Daoy (cell line): ENCODE data around the gene SYNJ1. TPM values are rescaled to one million over a fixed set of nuclear protein-coding genes. Genes with fewer than 3 reads are reported as not detected.
"Not testable (repeated sequence)": the region's sequence is repeated elsewhere in the genome, so short reads cannot be mapped to it uniquely, and the experiment has no call there.

Experiments
- DNase-seq: peaks from one replicate; pipeline ENCODE4 v3.0.0-alpha.2; 2015; ENCODE audit warnings: low read depth
- total RNA-seq: library from RNA; depleted of rRNA; stranded (reverse); fragments of >200 nt; shearing (Covaris generic); gene quantifications from 2 replicates; pipeline ENCODE4 v1.2.3, GENCODE V29; 2014

SYNJ1 gene
- total RNA-seq, 1 experiment from 2014 or later, result 8.7 TPM

DNA sequence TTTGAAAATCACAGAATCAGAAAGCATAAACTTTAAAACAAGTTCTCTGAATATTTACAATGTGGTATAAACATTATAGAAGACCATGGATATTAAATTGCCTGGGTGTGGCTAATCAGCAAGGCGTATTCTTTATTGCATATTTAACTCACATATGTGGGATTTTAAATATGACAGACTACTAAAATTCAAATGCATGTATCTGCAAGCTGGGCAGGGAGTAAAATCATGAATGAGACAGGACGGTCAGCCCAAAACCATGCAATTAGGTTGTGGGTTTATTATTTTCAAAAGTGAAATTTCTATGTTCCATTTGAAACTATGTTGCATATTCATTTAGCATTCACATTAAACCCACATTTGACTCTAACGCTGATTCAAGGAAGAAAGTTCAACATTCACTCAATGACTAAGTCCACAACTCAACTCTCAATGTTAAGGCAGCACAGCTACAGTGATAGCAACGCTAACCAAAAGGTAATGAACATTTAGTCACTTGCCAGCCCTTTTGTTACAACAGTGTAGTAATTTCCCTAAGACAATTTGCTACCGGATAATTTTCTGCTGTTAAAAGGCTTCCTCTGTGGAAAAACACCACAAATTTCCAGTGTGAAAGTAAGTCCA lies 6.3 kb upstream of the SYNJ1 start:
- DNase-seq, result no peak

DNA sequence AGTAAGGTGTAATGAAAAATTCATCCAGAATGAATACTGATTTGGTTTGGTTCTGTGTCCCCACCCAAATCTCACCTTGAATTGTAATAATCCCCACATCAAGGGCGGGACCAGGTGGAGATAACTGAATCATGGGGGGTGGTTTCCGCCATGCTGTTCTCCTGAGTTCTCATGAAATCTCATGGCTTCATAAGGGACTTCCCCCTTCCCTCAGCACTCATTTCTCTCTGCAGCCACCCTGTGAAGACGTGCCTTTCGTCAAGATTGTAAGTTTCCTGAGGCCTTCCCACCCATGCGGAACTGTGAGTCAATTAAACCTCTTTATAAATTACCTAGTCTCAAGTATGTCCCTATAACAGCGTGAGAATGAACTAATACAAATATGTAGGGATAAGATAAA lies 5.5 kb upstream of the SYNJ1 start:
- no peak for DNase-seq

DNA sequence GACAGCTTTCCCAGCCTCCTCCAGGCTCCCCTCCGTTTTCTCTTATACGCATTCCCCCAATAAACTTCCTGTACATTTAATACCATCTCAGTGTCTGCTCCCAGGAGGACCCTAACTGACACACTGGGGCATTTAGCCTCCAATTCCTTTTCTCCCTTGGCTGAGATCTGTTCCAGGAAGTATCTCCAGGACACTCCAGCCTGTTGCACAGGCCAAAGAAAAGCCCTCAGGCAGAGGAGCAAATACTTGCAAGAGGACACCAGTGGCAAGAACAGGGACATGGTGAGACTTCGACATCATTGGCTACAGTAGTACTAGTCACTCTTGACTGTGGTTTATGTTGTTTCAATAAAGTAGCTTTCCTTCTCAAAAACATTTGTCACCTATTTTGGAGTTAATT lies 4.7 kb upstream of the SYNJ1 start:
- DNase-seq, result no peak

DNA sequence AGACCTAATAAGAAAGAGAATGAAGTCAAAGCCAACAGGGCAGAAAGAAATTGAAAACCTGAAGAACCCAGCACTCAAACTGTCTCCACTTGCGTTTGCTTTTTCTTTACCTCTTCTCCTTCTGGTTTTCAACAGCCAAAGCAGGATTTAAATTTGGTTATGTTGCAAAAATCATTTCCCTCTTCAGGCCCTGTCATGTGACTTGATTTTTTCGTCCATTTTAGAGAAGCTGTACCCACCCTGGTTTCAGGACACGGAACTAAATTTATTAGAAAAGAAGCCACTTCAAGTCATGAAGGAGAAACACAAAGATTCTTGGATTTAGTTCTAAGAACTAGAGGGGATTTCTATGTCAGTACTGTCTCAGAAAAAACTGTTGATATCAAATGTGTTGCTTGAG lies 1.0 kb upstream of the SYNJ1 start:
- no peak for DNase-seq

DNA sequence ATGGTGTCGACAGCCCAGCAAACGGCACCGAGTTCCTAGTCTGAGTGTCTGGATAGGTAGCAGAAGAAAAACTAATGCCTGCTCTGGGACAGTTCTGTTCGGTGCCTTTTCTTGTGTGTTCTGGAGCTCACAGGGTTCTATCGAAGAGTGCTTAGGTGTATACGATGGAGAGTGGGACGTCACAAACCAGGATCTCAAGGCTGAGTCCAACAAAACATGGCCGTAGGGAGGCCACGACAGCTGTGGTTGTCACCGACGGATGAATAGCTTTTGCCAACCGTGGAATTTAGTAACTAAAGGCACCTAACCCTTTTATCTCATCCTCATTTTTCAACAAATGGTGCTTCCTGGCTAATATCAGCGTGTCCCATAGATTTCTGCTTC lies 635 bp upstream of the SYNJ1 start:
- DNase-seq, result no peak

DNA sequence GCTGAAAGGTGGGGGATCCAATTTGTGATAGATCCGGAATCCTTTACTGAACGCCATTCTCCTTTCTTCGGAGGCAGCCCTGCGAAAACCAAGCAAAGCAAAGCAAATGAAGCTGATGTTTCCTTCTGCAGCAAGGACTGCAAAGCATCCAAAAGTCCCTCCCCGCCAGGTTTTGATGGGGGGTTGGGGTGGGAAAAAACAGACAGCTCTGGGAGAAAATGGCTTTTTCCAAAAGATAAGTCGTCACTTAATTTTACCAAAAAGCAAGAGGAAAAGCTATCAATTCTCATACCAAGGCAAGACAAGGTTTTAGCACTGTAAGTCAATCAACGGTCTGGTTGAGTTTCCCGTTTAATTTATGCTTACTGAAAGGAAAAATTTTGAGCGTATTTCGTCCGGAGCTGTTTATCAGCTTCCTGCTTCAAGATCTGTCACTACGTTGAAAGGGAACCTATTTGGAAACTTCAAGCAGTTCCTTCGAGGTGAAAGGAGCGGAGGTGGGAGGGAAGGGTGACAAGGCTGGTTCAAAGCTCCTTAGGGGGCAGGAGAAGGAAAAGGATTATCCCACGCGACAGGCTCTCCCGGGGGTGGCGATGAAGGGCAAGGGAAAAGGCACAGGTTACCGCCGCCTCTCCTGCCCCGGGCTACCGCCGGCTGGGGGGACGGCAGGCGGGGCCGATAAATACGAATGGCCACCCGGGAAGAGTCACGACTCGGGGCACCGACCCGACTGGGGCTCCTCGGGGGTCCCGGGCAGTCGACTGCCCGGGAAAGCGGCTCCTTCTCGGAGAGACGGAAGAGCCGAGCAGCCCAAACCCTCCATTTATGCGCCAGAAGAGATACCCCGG lies 750 bp downstream of the SYNJ1 start:
- DNase-seq, result peak; percentile 53

DNA sequence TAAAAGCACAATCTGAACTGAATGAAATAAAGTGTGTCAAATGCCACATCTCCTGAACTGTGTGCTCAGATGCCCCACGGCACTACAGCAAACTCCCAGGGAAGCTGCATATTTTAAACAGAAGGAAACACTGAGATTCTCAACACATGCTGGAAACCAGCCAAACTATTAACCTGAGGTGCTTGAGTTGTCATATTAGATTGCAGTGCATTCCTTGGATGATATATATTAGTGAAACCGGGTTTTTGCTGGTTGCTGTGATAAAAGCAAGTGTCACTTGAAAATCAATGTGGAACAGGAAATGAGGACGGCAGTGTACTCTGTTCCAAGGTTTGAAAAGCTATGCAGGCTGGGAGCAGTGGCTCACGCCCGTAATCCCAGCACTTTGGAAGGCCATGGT lies 8.7 kb downstream of the SYNJ1 start:
- no peak for DNase-seq

DNA sequence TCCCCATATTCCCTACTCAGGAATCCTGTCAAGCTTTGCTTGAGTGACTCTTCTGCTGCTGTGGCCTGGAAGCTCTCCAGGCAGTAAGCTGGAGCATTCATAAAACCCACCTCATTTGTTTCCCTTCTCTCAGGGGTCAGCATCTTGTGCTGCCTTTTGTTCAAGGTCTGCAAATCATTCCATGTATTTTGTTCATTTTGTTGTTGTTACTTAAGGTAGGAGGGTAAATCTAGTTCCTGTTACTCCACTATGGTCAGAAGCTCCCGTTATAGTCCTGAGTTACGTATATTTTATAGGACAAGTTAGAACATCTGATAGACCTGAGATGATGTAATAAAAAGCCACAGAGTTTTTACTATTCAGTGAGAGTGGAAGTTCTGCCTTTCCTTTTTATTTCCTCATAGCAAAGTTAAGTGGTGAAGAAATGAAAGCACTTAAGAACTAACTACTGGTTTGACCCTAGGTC lies 9.9 kb downstream of the SYNJ1 start:
- no peak for DNase-seq

DNA sequence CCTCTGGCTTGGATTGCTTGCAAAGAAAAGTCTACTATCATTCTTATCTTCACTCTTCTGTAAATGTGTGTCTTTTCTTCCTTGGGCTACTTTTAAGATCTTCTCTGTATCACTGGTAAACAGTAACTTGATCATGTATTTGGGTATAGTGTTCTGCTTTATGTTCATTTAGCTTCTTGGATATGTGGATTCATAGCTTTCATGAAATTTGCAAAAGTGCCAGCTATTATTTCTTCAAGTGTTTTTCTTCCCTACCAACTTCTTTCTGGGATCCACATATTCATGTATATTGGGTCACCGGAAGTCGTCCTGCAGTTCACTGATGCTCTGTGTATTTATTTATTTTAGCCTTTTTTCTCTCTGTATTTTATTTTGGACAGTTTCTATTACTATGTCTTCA lies 11.3 kb downstream of the SYNJ1 start:
- no peak for DNase-seq

DNA sequence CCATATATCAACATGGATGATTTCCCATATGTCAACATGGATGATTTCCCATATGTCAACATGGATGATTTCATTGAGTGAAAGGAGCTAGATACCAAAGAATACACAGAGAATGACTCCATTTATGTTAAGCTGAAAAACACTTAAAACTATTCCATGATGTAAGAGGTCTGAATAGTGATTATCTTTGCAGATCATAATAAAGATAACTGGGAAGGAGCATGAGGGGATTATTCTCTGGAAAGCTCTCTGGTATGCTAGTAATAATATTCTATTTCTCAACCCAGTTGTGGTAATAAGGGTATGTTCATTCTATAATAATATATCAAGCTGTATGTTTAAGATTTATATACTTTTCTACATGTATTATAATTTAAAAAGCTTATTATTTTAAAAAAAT lies 14.1 kb downstream of the SYNJ1 start:
- DNase-seq, result no peak

DNA sequence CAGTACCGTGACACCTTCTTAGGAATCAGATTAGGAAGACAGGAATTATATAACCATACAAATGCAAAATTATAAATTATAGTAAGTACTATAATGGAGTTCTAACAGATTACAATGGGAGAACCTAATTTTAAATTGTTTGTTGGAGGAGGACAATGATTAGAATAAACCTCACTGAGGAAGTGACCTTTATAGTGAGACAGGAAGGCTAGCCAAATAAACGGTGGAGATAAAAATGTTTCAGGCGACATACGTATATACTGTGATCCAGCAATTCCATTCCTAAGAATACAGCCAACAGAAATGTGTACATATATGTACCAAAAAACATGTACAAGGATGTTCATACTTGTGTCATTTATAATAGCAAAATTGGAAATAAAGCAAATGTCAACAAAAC lies 15.2 kb downstream of the SYNJ1 start:
- no peak for DNase-seq

DNA sequence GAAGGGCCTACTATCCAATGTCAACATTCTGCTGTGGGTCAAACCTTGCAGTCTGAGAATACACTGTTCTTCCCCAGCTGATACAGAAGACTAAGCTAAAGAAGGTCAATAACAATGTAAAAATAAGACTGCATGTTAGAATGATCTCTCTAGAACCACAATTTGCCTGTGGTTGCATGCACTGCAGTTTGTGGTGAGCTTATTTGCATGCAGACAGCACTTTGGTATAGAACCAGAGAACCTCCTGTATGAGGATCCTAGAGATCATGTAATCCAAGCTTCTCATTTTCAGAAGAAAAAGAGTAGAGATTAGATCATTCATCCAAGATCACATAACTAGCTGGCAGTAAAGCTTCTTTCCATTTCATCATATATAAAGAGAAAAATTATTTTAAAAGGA lies 15.8 kb downstream of the SYNJ1 start:
- DNase-seq, result no peak

DNA sequence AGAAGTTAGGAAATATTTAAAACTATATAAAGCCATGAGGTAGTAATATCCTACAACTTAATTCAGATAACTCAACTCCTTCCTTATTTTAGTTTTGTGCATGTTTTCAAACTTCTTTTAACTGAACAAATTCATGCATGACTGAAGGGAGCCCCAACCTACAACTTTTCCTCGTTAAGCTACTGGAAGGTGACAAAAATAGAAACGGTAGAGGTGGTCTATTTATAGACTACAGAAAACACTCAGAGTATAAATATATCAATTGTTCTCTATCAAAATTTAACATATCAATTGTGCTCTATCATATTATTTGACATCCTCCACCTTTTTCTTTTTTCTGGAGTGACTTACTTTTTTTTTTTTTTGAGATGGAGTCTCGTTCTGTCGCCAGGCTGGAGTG lies 16.8 kb downstream of the SYNJ1 start:
- DNase-seq, result no peak

DNA sequence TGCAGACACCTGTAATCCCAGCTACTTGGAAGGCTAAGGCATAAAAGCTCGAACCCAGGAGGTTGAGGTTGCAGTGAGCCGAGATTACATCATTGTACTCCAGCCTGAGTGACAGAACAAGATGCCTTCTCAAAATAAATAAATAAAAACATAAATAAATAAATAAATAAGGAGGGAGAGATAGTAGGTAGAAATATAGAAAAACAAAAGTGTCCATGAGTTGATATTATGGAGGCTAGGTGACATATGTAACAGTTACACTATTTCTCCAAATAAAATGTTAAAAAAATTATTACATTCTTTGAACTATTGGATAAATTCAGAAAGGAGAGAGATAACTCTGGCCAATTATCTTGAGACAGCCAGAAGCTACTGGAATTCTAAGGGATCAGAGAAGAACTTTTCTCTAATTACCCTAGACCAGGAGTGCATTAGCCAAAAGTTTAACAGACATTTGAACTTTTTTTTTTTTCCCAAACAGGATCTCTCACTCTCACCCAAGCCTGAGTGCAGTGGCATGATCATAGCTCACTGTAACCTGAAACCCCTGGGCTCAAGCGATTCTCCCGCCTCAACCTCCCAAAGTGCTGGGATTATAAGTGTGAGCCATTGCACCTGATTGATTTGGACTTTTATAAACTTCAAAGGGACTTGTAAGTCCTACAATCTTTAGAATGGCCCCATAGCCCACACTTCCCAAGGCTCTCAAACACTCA lies 17.6 kb downstream of the SYNJ1 start:
- no peak for DNase-seq

DNA sequence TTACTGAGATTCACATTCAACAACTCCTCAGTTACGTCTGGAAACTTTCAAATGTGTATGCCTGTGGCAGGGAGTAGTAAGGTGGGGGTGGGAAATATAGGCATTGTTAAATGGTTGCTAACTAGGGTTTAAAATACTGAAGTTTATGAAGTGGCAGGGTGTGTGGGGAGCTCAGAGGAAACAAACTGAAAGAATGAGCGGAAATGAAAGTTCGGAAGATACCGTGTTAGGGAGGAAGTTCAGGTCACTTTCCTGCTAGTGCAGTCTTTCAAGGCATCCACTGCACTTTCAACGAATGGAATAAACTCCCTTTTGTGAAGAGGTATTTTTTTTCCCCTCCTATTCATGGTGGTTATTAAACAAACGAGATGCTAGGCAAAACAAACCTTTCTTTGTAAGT lies 19.7 kb downstream of the SYNJ1 start:
- no peak for DNase-seq

DNA sequence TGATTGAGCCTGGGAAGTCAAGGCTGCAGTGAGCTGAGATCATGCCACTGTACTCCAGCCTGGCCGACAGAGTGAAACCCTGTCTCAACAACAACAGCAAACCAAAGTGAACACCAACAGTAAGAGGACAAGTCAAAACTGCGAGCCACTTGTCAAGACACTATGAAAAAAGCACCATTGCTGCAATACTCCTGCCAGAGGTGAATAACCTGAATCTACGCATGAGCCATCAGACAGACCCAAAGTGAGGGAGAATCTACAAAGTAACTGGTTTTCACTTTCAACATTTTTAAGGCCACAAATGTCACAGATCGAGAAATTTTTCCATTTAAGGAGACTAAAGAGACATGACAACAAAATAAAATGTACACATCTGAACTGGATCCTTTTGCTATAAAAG lies 21.9 kb downstream of the SYNJ1 start:
- DNase-seq, result no peak

DNA sequence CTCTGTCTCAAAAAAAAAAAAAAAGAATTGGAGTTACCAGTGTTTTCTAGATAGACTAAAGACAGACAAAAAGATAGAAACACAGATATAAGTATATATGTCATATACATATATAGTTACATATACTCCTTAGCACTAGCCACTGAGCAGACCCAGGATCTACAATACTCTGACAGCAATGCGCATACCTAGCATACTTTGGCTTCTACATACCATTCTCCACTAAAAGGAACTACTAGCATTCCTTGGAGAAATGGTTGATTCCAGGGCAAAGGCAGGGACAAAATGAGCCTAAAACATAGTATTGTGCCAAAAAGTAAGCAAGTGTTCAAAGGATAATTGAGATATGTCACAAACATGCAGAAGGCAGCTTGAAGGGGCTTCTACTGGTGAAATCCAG lies 22.7 kb downstream of the SYNJ1 start:
- no peak for DNase-seq

DNA sequence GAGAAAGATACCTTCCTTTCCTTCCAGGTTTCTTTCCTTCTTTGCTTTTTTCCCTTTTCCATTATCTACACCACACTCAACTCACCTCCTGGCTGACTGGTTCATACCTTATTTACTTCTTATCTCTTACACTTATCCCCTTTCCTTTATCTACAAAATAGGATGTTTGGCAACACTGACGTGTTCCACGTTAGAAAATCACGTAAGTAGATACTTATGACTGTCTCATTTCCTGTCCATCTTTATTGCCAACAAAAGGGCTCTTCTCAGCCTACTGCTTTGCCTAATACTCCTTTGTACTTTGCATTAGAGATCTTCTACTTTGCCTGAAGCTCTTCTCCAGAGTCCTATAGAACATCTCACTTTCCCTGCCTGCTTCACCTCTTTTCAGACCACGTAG lies 25.1 kb downstream of the SYNJ1 start:
- peak; percentile 38 for DNase-seq

DNA sequence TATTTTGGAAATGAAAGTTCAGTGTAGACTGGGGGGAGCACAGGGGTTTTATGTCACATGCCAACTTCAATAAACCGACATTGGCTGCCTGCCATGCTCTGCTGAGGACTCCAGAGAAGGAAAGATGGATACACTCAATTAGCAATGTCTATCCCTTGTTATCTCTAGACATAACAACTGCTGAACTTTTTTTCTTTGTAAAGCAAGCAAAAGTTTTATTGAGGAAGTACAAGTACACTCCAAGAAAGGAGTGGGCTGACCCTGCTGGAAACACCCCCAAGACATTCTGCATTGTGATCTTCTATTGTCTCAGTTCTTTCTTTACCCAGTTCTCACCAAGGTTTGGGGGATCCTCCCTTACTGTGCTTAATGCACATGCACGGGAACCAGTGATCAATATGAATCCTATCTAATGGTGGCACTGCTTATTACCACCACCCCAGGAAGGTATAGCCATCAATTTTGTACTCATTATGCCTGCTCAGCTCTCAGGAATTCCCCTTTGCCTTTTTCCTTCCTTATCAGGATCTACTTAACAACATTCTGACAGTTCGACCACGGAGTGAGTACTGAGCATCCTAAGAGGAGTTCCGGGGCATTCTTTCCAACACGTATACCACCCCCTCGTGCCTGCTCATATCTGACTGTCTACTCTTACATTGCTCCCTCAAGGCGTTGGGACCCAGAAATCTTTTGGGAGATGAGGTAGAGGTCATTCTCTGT lies 28.7 kb downstream of the SYNJ1 start:
- peak; percentile 51 for DNase-seq

DNA sequence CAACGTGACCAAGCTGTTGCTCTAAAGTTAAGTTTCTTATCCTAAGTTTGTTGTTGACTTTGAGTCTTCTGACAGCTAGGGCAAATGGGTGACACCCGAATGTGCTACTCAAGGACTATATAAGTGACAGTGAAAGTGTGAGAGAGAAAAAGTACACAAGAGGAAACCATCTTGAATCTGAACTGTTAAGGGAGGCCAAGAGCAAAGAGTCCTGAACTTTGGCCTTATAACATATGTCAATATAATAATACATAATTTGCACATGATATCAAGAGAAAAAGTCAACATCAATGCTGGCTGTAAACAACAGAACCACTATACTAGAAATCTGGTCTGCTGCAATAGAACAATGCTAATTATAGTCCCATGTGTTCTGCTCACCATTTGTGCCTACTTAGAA lies 29.5 kb downstream of the SYNJ1 start:
- DNase-seq, result no peak

DNA sequence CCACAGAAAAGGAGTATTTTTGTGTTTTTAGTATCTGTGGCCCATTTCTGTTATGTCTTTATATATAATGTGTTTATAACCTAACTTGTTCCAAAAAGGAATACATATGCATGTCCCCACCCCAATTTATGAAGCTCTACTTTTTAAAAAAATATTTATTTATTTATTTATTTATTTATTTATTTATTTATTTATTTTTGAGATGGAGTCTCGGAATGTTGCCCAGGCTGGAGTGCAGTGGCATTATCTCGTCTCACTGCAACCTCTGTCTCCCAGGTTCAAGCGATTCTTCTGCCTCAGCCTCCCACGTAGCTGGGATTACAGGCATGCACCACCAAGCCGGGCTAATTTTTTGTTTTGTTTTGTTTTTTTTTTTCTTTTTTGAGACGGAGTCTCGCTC lies 32.3 kb downstream of the SYNJ1 start:
- DNase-seq, result not testable (repeated sequence)

DNA sequence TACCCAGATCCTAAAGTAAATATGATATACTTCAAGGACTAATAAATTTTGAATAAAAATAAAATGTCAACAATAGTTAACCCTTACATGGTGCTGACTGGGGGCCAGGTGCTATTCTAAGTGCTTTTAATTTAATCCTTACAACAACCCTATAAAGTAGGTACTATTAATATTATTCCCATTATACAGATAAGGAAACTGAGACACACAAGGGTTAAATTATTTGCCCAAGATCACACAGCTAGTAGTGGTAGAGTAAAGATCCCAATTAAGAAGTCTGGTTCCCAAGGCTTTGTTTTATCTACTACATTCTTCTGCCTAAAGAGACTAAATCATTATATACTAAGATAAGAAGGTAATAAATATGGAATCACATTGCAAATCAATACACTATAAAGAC lies 34.2 kb downstream of the SYNJ1 start:
- DNase-seq, result no peak
